Motor neuron (in vitro differentiated cells): ENCODE results near the gene LY9. TPM values are rescaled to one million over a fixed set of nuclear protein-coding genes. Genes with fewer than 3 reads are reported as not detected.

Source experiments
- ATAC-seq, 8 experiments: fragments of 200-7000 bp; cut with Tn5 transposase; replicated peaks in 6 of 8; 2 replicates each; pipeline ENCODE4 v1.8.0; 2021; ENCODE audit warnings: mild to moderate bottlenecking in 8 of 8, moderate library complexity in 8 of 8
- H3K27ac ChIP-seq, 2 donors: fragments of 250-450 bp; sonication (Bioruptor Pico); 2 replicates each; pipeline ENCODE4 v1.9.0; 2021; ENCODE audit warnings: antibody characterized with exemption in 2 of 2, mild to moderate bottlenecking in 2 of 2, moderate library complexity in 1 of 2
- H3K4me1 ChIP-seq, 2 donors: fragments of 250-450 bp; sonication (Bioruptor Pico); replicated peaks in 1 of 2; 2 replicates each; pipeline ENCODE4 v1.6.1; 2021; ENCODE audit warnings: antibody characterized with exemption in 2 of 2, mild to moderate bottlenecking in 2 of 2, moderate library complexity in 1 of 2
- H3K4me3 ChIP-seq, 5 donors: fragments of 250-450 bp; sonication (Bioruptor Pico); 2 replicates each; pipeline ENCODE4 v1.9.0; 2021; ENCODE audit warnings: antibody characterized with exemption in 5 of 5, mild to moderate bottlenecking in 5 of 5, moderate library complexity in 4 of 5
- WGBS, 10 experiments: fragments of 450-650 bp; shearing (Covaris generic); methylation state at CpG; one replicate each; pipeline ENCODE4 v1.0.0; 2022; 5-methylcytosine and 5-hydroxymethylcytosine counted together
- in situ Hi-C, 9 experiments: fragments of 400-800 bp; cut with MboI; loops; one replicate each; pipeline ENCODE4 v1.15.0; 2021; ENCODE audit warnings: low sequenced_read_pairs in 9 of 9, low pct_unique_long_range_greater_than_20kb in 2 of 9; ENCODE audit not compliant: unreplicated experiment in 9 of 9
- total RNA-seq, 8 experiments: library from RNA; unstranded; fragments of 300-600 nt; gene quantifications; 2 replicates each; pipeline versions ENCODE4 v1.2.3 to v1.2.4, GENCODE V29; 2022

Gene LY9
- total RNA-seq, 8 experiments from 2014 or later: 0.05 to 1.4 (median 0.41) TPM; not detected in 1

GRCh38 chr1:160758521-160758920, 37.5 kb upstream of the LY9 start:
- no peak overlapping the region for H3K27ac ChIP-seq
- in situ Hi-C loops: no loop called here
- WGBS, 10 experiments: 17 to 89% (median 75%) methylated on average over 1 to 2 of the region's 2 CpGs; no CpG with 5 or more reads in 1 of the 10 experiments
- no peak for ATAC-seq
- H3K4me1 ChIP-seq: peaks cover 0 to under 1% of the 10 kb centered on the region in 2 donors
- no peak overlapping the region for H3K4me3 ChIP-seq

- no peak overlapping the region for H3K4me3 ChIP-seq
- no peak overlapping the region for H3K27ac ChIP-seq
- no peaks in the 10 kb centered on the region for H3K4me1 ChIP-seq
- ATAC-seq: no peak
- in situ Hi-C loops: loop anchor here in 1 of 9 experiments (10.0 kb wide), 1 partner anchor 75 kb away; no protein-coding TSS in a partner anchor
Observed at GRCh38 chr1:160759740-160760139, 36.2 kb upstream of the LY9 start.

GRCh38 chr1:160761046-160761445, 34.9 kb upstream of the LY9 start:
- Histone ChIP-seq H3K4me1 (no peaks in the 10 kb centered on the region), H3K27ac (no peak overlapping the region), H3K4me3 (no peak overlapping the region)
- no peak for ATAC-seq
- in situ Hi-C loops: loop anchor here in 1 of 9 experiments (10.0 kb wide), 1 partner anchor 76 kb away; no protein-coding TSS in a partner anchor
- WGBS, 10 experiments: 23 to 100% (median 69%) methylated on average over 1 to 4 of the region's 4 CpGs; no CpG with 5 or more reads in 2 of the 10 experiments

GRCh38 chr1:160761886-160762285, 34.1 kb upstream of the LY9 start:
- no peak overlapping the region for H3K27ac ChIP-seq
- H3K4me3 ChIP-seq: no peak overlapping the region
- WGBS, 10 experiments: 0 to 81% (median 67%) methylated on average over 1 to 2 of the region's 2 CpGs; no CpG with 5 or more reads in 3 of the 10 experiments
- H3K4me1 ChIP-seq: no peaks in the 10 kb centered on the region
- in situ Hi-C loops: loop anchor here in 1 of 9 experiments (10.0 kb wide), 1 partner anchor 77 kb away; no protein-coding TSS in a partner anchor
- ATAC-seq: peak in 2 of 8 experiments; percentile 36

GRCh38 chr1:160763993-160764392, 32.0 kb upstream of the LY9 start:
- no peak for ATAC-seq
- no peak overlapping the region for H3K27ac ChIP-seq
- in situ Hi-C loops: loop anchor here in 1 of 9 experiments (10.0 kb wide), 1 partner anchor 79 kb away; no protein-coding TSS in a partner anchor
- no peaks in the 10 kb centered on the region for H3K4me1 ChIP-seq
- no peak overlapping the region for H3K4me3 ChIP-seq
- 0 to 81% (median 71%) methylated on average over 1 to 3 of the region's 3 CpGs; no CpG with 5 or more reads in 1 of the 10 experiments for WGBS, 10 experiments

GRCh38 chr1:160767395-160768294, 28.3 kb upstream of the LY9 start:
- Histone ChIP-seq H3K27ac (peak overlapping the region in 1 of 2 donors; percentile 12), H3K4me1 (no peaks in the 10 kb centered on the region), H3K4me3 (no peak overlapping the region)
- WGBS, 10 experiments: 6 to 96% (median 74%) methylated on average over 2 to 8 of the region's 8 CpGs
- in situ Hi-C loops: loop anchor here in 1 of 9 experiments (10.0 kb wide), 1 partner anchor 83 kb away; no protein-coding TSS in a partner anchor
- peak in 3 of 8 experiments; percentile 44 to 87 (median 84) for ATAC-seq

- no peaks in the 10 kb centered on the region for H3K4me1 ChIP-seq
- in situ Hi-C loops: loop anchor here in 1 of 9 experiments (10.0 kb wide), 1 partner anchor 83 kb away; no protein-coding TSS in a partner anchor
- H3K4me3 ChIP-seq: no peak overlapping the region
- no peak overlapping the region for H3K27ac ChIP-seq
- peak in 3 of 8 experiments; percentile 74 to 88 (median 86) for ATAC-seq
Observed at GRCh38 chr1:160768295-160768657, 27.7 kb upstream of the LY9 start.

GRCh38 chr1:160772331-160772730, 23.6 kb upstream of the LY9 start:
- no peak for ATAC-seq
- in situ Hi-C loops: no loop called here
- 0 to 100% (median 79%) methylated on average over 1 of the region's 1 CpG for WGBS, 10 experiments
- Histone ChIP-seq H3K27ac (no peak overlapping the region), H3K4me1 (no peaks in the 10 kb centered on the region), H3K4me3 (no peak overlapping the region)

GRCh38 chr1:160773093-160773492, 22.9 kb upstream of the LY9 start:
- Histone ChIP-seq H3K27ac (no peak overlapping the region), H3K4me1 (no peaks in the 10 kb centered on the region), H3K4me3 (no peak overlapping the region)
- no peak for ATAC-seq
- in situ Hi-C loops: no loop called here
- 0 to 100% (median 75%) methylated on average over 1 to 3 of the region's 3 CpGs for WGBS, 10 experiments

GRCh38 chr1:160774886-160775719, 20.9 kb upstream of the LY9 start:
- H3K4me1 ChIP-seq: no peaks in the 10 kb centered on the region
- ATAC-seq: no peak
- WGBS, 10 experiments: 0 to 89% (median 20%) methylated on average over 1 to 2 of the region's 2 CpGs; no CpG with 5 or more reads in 5 of the 10 experiments
- no peak overlapping the region for H3K4me3 ChIP-seq
- H3K27ac ChIP-seq: no peak overlapping the region
- in situ Hi-C loops: no loop called here

GRCh38 chr1:160776178-160776577, 19.8 kb upstream of the LY9 start:
- WGBS, 10 experiments: 80 to 100% (median 87%) methylated on average over 1 of the region's 1 CpG; no CpG with 5 or more reads in 6 of the 10 experiments
- in situ Hi-C loops: no loop called here

GRCh38 chr1:160777486-160778089, 18.4 kb upstream of the LY9 start:
- WGBS, 10 experiments: 14 to 72% (median 54%) methylated on average over 2 to 5 of the region's 7 CpGs; no CpG with 5 or more reads in 4 of the 10 experiments
- in situ Hi-C loops: no loop called here
- peak in 3 of 8 experiments; percentile 53 to 67 (median 54) for ATAC-seq

More at GRCh38 chr1:160776178-160776577, 19.8 kb upstream of the LY9 start:
- Histone ChIP-seq H3K4me3 (no peak overlapping the region), H3K27ac (no peak overlapping the region), H3K4me1 (peaks cover 0 to under 1% of the 10 kb centered on the region in 2 donors)
- ATAC-seq: no peak

More at GRCh38 chr1:160777486-160778089, 18.4 kb upstream of the LY9 start:
- no peak overlapping the region for H3K27ac ChIP-seq
- H3K4me1 ChIP-seq: peaks cover 0 to 4% of the 10 kb centered on the region in 2 donors
- H3K4me3 ChIP-seq: no peak overlapping the region
